Activated gamma-delta T cell treated with anti-CD3 and anti-CD28 coated beads, Interleukin-2, amount 50 U/mL, for 16 hours (primary cell): ENCODE results near the gene YJEFN3.
A peak's percentile ranks its signal among the peaks of the same experiment; 100 is the strongest.

Experiments
- DNase-seq: peaks from one replicate; pipeline ENCODE4 v3.0.0-alpha.2; 2020; ENCODE audit warnings: low read depth

The YJEFN3 gene, protein sequence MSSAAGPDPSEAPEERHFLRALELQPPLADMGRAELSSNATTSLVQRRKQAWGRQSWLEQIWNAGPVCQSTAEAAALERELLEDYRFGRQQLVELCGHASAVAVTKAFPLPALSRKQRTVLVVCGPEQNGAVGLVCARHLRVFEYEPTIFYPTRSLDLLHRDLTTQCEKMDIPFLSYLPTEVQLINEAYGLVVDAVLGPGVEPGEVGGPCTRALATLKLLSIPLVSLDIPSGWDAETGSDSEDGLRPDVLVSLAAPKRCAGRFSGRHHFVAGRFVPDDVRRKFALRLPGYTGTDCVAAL

DNA sequence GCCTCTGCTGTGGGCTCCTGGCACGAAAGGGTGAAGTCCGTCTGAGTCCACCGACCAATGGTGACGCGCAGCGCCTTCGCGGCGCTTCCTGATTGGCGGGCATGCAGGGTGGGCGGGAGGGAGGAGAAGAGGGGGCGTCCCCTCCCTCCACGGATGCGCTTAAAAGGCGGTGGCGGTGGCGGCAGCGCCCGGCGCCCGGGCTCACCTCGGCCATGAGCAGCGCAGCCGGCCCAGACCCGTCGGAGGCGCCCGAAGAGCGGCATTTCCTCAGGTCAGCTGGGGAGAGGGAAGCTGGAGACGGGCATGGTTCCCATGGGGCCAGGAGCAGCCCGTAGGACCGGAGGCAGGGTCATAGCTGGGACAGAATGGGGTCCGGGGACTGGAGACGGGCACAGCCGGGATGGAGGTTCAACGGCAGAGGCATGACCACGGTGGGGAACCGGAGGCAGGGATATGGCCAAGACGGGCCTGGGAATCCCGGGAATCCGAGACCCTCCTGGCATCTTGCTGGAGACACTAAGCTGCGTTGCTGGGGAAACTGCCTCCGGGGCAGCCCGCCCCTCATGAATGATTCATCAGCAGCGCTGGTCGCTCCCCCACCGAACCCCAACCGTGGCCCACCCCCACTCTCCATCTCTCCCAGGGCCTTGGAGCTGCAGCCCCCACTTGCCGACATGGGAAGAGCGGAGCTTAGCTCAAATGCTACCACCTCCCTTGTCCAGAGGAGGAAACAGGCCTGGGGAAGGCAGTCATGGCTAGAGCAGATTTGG is at the start of gene YJEFN3:
Gene YJEFN3 (plus strand): TSS at position 191 of the 770 bp plus-strand sequence. CDS start 22 bp downstream, at position 213.
- no peak for DNase-seq

GRCh38 chr19:19480688-19481087 is 48.0 kb upstream of the YJEFN3 start:
- DNase-seq, result no peak

DNA sequence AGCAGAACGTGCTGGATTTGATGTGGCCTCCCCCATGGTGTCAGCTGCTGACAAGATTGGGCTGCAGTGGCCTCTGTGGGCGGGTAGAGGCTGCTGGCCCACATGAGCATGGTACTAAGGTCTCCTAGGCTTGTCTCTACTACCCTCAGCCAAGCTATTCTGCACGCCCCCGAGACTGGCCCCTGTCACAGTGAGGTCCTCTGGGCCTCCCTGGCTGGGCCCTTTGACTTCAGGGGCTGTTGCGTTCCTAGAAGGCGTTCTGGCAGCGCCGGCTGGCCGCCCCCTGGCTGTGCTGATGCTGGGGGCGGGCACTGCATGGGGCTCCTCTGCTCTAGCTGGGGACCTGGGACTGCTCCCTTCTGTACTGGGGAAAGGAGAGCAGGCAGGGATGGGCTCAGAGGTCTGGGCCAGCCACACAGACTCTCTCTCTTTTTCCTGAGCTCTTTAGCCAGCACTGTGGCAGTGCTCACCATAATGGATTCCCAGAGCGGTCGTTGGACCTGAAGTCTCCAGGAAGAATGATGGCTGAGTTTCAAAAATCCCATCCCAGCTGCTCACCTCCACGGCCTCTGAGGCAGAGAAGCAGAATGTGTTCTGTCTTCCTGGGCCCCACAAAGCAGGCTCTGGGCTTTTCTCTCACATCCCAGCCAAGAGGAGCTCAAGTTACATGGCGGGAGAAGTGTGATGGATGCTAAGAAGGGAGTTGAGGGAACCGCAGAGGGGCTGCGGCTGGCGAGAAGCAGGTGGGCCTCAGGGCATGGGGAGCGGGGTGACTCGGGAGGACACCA is 45.7 kb upstream of the YJEFN3 start:
- DNase-seq, result no peak

DNA sequence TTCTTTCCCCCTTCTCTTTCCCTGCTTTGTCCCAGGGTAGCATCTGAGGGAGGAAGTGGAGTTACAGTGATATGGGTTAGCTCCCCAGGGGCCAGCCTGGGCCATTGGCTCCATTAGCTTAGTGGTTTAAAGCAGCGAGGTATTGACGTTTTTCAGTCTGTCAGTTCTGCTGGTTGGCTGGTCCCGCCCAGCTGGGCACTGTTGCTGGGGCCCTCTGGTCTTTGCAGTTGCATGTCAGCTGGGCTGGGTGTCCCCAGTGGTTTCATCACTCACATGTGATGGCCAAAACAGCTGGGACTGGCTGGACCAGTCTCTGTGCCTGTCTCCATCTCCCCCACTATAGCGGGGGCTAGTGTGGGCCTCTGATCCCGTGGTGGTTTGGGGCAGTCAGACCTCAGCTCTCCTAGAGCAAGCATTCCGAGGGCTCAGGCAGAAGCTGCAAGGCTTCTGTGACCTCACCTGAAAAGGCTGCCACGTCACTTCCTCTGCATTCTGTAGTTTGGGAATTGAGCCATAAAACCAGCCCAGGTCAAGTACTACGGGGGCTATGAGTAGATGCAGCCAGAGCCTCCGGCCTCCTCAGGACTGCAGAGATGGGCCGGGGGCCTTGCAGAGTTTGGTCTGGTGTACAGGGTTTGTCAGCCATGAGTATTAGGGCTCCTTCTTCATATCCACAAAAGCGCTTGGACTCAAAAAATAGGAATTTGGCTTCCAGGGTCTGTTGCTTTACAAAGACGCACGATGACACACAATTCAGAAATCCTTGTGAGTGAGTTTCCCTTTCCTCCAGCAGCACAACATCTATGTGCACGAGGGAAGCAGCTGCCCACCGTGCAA is 43.3 kb upstream of the YJEFN3 start:
- DNase-seq, result no peak

- no peak for DNase-seq
Measured at GRCh38 chr19:19485998-19486290, 42.8 kb upstream of the YJEFN3 start.

DNA sequence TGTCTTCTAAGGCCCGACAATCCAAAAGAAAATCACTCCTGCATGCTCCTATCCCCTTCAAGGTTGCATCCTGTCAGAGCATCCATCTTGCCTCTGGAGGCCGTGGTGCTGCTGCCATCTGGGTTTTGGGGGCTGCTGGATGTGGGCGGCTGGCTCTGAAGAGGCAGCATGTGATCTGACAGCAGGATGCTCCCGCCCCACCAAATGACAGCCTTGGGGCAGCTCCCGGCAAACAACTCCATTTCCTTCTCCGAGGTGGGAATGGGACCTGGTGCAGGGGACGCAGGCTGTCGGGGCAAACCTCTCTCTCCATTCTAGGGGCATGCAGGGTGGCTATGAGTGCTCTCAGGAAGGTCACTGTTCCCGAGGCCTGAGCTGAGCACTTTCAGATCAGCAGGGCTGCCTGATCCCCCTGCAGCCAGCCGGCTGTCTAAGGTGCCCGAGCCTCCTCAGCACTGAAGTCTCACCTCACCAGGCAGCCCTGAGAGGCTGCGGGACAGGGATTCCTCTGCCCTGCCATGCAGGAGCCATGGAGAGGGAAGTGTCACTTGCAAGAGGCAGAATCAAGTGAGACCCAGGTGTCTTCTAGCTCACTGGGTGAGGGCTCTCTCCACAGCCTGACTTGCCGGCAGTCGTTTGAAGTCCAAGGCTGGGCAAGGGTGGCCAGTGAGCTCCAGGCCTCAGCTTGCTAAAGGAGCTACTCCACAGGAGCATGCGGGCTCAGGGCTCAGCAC is 42.2 kb upstream of the YJEFN3 start:
- no peak for DNase-seq

GRCh38 chr19:19487077-19487949 is 41.4 kb upstream of the YJEFN3 start:
- DNase-seq, result no peak

GRCh38 chr19:19487950-19488874 is 40.5 kb upstream of the YJEFN3 start:
- DNase-seq, result no peak

GRCh38 chr19:19488875-19489690 is 39.6 kb upstream of the YJEFN3 start:
- peak; percentile 72 for DNase-seq

DNA sequence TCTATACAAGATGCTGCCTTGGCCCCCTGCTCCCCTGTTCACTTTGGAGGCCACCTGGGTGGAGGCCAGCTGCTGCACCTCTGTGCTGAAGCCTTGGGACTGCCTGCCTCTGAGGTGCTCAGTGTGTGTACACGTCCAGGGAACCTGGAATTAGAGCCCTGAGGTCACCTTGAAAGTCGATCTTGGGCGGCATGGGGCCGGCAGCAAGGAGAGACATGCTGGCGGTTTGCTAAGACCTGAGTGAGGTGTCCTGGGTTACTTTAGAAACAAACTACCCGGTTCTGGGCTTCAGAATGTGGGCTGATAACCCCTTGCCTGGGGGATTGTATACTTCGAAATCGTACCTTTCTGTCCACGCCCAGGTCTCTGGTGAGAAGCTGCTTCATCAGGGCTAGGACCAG is 38.9 kb upstream of the YJEFN3 start:
- DNase-seq, result no peak

DNA sequence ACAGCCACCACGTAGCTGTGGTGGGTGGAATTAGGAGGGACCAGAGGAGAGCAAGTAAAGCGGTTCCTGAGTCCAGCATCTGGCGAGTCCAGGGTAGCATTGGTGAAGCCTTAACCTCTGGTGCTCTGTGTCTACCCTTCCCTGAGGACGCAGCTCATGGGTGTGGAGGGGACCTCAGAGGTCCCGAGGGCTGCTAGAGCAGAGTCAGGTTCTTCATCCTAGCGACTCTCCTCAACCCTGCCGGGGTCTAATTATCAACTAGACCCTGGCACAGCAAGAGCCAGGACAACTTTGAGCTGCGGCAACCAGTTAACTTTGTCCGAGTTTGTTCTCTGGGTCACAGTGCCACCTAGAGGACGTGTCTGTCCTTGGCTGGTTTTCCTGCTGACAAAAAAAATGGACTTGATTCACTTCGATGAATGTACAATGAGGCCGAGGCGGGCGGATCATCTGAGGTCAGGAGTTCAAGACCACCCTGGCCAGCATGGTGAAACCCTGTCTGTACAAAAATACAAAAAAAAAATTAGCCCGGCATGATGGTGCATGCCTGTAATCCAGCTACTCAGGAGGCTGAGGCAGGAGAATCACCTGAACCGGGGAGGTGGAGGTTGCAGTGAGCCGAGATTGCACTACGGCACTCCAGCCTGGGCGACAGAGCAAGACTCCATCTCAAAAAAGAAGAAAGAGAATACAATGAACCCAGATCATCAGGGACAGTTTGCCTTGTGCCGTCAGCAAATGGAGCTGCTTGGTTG is 38.3 kb upstream of the YJEFN3 start:
- peak; percentile 73 for DNase-seq

DNA sequence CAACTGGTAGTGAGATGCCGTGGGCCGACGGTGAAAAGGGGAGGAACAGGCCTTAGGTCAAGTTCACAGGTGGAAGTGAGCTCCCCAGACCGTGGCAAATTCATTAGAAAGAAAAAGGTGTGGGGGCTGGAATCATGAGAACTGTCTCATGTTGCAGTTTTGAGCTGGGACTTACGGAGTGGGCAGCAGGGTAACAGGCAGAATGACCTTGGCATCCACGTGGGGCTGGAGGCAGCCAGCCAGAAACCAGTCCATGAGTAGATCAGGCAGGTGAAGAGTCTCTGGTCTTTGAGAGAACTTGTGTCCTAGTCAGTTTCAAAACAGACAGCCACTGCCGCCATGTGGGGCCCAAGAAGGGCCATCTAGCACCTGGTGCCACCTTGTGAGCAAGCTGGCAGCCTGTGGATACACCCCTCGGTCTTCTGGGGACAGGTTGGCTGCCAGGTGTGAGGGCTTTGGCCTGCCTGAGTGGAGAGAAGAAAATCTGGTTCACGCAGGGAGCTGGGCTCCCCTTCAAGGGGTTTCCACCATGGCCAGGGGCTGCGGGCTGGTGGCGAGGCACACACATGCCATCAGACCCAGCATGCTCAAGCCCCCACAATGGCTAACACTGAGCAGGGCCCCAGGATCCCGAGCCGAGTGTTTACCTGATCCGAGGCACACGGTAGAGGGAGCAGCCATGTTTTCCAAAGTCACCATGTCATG is 37.2 kb upstream of the YJEFN3 start:
- no peak for DNase-seq

DNA sequence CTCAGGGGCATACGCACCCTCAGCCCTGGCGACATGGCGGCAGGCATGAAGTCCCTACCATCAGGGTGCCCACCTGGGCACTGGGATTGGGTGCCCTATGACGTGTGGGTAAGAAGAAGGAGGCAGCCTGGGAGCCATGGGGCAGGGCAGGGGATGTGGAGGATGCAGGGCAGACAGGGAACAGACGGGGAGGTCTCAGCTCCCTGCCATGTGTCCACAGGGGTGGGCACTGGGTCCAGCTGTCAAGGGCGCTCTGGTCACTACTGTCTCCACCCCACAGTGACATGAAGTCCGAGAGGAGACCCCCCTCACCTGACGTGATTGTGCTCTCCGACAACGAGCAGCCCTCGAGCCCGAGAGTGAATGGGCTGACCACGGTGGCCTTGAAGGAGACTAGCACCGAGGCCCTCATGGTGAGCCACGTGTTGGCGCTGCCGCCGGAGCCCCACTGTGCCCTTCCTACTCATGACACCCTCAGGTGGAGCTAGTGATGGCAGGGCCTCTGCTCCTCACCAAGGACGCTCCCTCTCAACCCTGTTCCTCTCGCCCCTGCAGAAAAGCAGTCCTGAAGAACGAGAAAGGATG is 36.6 kb upstream of the YJEFN3 start:
- DNase-seq, result no peak

- DNase-seq, result no peak
Measured at GRCh38 chr19:19493841-19494546, 34.7 kb upstream of the YJEFN3 start.

- no peak for DNase-seq
Measured at GRCh38 chr19:19495614-19496603, 32.8 kb upstream of the YJEFN3 start.
